G401 (cell line): ENCODE measurements around the gene KRT6A. TPM values are rescaled to one million over a fixed set of nuclear protein-coding genes. Genes with fewer than 3 reads are reported as not detected.
A peak's percentile ranks its signal among the peaks of the same experiment; 100 is the strongest.
"Not testable (repeated sequence)": the region's sequence is repeated elsewhere in the genome, so short reads cannot be mapped to it uniquely, and the experiment has no call there.

Experiments
- DNase-seq: peaks from one replicate; pipeline ENCODE4 v3.0.0-alpha.2; 2015; ENCODE audit warnings: low spot score
- in situ Hi-C: cut with HindIII; loops from 2 replicates; pipeline ENCODE4 v1.10.0; 2016; ENCODE audit warnings: low sequenced_read_pairs, mixed read lengths
- total RNA-seq: library from RNA; depleted of rRNA; stranded (reverse); fragments of >200 nt; shearing (Covaris generic); gene quantifications from 2 replicates; pipeline ENCODE4 v1.2.3, GENCODE V29; 2014

Gene KRT6A
- total RNA-seq, 1 experiment from 2014 or later: not detected

DNA sequence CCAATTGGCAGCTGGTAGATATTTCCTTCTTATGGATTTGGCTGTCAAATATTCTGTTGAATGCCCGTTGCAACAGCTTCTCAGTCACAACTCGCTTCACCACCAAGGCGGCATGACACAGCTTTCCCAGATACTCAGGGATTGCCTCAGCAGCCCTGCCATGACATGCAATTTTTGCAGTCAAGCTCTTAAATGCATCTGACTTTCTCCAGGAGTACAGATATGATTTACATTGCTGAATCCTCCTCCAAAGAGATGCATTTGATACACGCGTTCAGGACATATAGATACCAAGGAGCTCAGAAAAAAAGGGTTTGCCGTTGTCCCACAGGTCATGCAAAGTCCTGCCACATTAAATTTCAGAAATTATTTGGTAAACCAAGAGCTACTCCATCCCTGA lies 20.7 kb upstream of the KRT6A start:
- no peak for DNase-seq
- in situ Hi-C loops: no loop called here

DNA sequence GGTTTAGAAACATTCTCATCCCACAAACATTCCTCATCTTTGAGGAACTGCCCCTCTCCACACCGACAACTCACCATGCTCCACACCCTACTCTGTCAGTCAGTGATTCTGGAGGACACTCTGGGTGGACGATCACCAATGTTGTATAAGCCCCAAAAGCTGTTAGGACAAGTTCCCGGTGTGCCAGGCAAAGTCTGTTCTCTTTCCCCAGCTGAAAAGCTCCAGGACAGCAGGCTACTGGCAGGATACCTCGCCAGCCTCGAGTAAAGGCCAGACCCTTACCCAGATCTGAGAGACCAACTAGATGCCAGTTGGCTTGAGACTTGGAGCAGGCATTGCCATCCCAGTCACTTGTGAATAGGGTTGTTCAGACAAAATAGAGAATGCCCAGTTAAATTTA lies 15.2 kb upstream of the KRT6A start:
- in situ Hi-C loops: no loop called here
- no peak for DNase-seq

DNA sequence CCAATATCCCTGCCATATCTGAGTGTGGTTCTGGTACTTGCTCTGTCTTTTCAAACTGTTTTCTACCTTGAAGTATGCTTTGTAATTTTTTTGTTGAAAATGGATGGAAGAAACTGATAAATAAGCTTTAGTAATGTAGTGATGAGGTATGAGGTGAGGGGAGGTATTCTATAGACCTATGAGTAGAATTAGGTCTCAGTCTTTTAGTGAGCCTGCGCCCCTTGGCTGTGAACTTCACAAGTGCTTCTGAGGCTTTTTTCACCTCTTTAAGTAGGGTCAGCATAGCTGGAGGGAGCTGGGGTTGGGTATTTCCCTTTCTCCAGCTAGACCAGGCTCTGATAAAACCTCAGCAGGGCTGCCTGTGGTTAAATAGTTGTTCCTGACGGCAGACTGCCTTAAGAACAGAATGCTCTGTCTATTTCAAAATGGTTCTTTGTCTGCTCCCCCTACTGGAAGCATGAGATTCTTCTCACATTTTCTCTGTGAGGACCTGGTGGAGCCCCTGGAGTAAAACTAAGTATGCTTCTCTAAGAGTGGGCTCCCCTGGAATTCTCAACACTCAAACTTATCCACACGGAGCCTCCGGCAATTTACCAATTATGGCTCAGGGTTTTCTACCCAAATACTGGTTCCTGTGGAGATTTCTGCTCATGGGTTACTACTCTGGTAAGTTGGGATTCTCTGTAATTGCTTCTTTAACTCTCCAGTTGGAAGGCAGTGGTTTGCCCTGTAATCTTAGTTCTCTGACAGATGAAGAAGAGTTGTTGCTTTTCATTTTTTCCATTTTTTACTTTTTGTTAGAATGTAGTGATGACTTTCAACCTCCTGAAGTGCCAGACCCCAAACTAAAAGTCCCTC lies 14.0 kb upstream of the KRT6A start:
- DNase-seq: peak; percentile 3
- in situ Hi-C loops: no loop called here

DNA sequence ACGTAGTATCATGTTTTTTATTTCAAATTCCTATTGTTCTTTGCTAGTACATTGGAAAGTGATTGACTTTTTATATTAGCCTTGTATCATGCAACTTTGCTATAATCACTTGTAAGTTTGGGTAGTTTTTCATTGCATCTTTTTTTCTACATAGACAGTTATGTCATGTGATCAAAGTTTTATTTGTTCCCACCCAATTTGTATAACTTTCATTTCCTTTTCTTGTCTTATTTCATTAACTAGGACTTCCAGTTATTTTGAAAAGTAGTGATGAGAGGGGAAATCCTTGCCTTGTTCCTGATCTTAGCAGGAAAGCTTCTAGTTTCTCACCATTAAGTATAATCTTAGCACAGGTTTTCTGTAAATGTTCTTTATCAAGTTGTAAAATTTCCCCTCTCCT lies 9.8 kb upstream of the KRT6A start:
- DNase-seq: no peak
- in situ Hi-C loops: no loop called here

DNA sequence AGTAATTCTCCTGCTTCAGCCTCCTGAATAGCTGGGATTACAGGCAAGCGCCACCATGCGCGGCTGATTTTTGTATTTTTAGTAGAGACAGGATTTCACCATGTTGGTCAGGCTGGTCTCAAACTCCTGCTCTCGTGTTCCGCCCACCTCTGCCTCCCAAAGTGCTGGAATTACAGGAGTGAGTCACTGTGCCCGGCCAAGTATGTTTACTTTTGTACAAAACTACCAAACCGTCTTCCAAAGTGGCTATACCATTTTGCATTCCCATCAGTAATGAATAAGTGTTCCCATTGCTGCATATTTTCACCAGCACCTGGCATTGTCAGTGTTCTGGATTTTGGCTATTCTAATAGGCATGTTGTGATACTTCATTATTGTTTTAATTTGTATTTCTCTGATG lies 8.4 kb upstream of the KRT6A start:
- in situ Hi-C loops: no loop called here
- DNase-seq: no peak

DNA sequence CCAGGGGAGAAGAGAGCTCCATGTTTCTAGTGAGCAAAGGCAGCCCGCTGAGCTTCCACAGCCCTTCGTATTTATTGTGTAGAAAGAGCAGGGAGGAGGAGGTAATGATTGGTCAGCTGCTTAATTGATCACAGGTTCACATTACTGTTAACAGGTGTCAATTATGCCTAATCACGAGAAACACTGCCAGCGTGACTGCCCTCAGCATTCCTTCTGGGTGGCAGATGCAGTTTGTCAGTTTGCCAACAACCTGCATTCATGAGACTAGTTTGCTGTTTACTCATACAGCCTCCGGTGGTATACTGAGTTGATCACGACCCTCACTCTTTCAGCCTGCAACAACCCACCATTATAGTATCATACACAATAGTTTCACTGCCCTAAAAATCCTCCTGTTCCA lies 7.5 kb upstream of the KRT6A start:
- DNase-seq, in situ Hi-C loops: not testable (repeated sequence)

DNA sequence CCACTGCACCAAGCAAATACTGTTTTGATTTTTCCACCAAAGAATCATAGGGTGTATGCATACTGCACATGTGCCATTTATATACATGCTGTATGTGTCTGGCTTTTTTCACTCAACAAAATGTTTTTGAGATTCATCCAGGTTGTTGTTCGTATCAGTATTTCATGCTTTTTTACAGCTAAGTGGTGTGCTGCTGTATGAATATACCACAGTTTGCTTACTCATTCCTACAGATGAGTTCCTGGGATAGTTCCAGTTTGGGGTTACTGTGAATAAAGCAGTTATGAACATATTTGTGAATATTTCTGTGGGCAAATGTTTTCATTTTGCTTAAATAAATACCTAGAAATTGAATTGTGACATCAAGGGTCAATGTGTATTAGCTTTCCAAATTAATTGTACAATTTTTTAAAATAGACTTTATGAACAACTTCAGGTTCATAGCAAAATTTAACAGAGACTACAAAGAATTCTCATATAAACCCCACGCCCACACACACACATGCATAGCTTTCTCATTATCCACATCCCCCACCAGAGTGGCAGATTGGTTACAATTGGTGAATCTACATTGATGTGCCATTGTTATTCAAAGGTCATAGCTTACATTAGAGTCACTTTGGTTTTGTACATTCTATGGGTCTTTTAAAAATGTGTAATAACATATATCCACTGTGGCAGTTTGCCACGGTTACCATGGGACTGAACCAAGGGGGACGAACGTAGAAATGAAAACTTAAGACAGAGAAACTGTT lies 6.9 kb upstream of the KRT6A start:
- in situ Hi-C loops: no loop called here
- no peak for DNase-seq

DNA sequence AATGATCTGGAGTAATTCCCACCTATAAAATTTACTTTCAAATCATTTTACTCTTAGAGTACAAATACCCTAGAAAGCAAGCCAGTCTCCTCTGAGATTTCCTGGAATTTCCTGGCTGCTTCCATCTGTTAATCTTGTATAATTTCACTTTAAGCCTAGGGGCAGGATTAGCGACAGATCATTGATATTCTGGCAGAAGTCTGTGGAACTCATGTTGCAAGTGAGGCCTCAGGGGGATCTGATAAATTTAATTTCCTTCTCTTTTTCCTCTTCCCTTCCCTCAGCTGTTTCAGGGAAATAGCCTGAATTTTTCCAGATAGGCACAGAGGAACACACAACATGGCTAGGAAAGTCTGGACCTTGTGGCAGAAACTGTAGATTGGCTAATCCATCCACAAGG lies 5.9 kb upstream of the KRT6A start:
- in situ Hi-C loops: no loop called here
- no peak for DNase-seq

DNA sequence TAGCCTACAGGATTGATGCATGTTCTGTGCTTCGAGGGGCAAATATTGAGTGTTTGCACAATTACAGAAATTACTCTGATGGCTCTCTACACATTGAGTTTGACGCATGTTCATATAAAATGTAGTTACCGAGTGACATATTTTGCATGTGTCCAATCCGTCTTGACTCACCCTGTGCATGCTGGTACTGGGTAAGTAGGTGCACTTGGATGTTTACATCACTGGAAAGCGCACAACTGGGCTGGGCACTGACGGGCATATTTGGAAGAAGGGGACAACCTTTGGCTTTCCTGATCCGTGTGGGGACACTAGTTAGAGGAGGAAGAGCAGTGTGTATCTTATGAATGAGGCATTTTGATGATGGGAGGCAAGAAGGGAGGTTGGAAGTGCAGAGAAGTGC lies 4.9 kb upstream of the KRT6A start:
- no peak for DNase-seq
- in situ Hi-C loops: no loop called here

DNA sequence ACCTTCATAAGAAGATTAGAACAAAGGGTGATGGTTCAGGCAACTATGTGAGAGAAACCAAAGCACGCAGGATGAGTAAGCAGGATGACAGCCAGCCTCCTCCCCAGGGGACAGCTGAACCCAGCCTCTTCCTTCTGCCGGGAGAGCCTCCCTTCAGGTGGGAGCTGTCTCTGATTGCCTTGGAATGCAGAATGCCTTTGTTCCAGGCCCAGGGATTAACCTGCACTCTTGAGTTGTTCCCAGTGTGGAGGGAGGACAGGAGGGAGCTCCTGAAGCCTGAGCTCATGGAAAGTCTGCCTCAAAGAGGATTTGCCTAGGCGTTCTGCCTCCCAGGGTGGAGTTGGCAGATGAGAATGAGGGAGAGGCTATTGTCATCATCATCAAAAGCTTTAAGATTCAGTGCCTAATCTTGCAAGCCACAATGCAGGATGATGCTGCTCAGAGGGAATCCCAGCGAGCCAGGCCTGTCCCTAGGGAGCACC lies 3.6 kb upstream of the KRT6A start:
- in situ Hi-C loops: no loop called here
- no peak for DNase-seq

DNA sequence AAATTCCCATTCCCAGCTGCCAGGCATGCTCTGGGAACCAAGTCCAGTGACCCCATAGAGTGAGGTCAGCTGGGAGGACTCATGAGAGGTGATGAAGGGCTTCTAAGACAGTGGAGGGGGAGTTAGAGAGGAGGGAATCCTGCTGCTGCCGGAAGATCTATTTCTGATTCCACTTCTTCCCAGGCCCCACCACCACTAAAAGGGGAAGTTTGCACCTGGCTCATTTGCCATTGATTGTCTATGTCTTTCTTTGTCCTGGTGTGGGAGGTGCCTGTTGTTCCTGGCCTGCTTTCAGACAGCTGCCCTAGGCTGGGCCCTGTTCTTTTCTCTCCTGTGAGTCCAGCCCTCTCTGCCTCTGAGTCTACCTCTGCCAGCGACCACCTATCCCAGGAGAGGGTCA lies 3.0 kb upstream of the KRT6A start:
- DNase-seq: no peak
- in situ Hi-C loops: no loop called here

DNA sequence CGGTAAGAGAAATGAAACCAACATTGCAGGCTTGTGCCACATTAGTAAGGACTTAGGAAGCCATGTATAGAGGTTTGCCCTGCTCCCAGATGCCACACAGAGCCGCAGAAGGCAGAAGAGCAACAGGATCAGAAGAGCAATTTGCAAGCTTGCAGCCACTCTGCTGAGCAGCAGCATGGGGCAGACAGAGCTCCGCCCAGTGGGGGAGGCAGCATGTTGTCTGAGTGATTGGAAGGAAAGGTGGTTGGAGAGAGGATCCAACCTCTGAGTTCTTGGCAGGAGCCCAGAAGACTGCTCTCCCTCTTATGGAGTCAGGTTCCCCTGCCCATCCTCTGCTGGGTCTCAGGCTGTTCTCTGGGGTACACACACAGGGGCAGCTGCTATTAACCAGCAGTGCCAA lies 2.3 kb upstream of the KRT6A start:
- DNase-seq: peak; percentile 30

DNA sequence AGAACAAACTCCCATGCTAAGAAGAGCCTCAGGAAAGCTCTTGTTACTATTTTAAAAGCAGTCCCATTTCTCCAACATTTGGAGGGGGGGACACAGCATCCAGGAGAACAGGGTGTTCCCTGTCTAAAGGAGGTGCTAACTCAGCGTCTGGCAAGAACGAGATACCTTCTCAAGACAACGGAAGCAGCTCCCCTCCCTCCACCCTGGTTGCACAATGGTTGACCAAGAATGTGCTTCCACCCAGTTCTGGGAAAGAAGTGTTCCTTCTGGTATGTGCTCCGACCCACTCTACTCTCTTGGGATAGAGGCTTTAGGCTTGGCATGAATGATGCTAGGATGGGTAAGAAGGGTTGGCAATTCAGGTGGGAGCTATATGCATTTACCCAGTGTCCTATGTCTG lies 1.5 kb upstream of the KRT6A start:
- no peak for DNase-seq
- in situ Hi-C loops: no loop called here

More for the DNA sequence above, 2.3 kb upstream of the KRT6A start:
- in situ Hi-C loops: no loop called here

DNA sequence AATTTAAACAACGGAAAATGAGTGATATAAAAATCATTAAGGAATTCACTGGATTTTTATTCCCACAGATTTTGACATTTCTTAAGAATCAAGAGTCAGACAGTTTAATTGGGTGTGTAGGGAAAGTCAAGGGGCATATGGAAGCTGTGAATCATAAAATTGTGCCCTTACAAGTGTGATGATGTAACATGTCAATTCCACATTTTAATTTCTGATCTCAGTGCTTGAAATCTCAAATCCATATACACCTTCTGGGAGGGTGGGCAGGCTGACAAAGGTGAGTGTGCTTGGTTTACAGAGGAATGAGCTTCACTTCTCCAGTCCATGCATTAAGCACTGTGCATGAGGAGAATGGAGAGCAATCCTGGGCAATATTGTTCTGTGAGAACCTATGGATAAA lies 1.0 kb upstream of the KRT6A start:
- DNase-seq: no peak
- in situ Hi-C loops: no loop called here

DNA sequence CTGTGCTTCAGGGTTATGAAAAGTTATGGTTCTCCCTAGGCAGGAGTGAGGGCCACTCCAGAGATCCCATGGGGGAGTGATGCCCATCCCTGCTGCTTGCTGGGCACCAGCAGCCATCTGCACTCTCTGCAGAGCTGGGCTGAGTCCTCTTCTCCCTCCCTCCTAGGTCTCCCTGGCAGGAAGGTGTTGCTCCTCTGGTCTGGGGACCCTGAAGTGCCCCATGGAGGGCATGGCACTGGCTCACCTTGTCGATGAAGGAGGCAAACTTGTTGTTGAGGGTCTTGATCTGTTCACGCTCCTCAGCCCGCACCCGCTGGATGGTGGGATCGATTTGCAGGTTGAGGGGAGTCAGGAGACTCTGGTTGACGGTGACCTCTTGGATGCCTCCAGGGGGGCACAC lies 652 bp downstream of the KRT6A start:
- in situ Hi-C loops, DNase-seq: not testable (repeated sequence)

DNA sequence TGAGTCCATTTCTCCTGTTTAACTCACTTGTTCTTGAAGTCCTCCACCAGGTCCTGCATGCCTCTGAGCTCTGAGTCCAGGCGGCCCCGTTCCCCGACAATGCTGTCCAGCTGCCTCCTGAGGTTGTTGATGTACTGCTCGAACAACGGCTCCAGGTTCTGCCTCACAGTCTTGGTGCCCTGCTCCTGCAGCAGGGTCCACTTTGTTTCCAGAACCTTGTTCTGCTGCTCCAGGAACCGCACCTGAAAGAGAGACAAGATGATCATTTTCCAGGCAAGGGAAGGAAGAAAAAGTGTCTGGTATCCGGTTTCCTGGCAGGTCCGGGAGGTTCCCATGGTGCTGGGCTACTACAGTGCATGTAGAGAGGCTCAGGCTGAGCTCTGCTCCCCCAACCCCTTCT lies 1.6 kb downstream of the KRT6A start:
- in situ Hi-C loops, DNase-seq: not testable (repeated sequence)

DNA sequence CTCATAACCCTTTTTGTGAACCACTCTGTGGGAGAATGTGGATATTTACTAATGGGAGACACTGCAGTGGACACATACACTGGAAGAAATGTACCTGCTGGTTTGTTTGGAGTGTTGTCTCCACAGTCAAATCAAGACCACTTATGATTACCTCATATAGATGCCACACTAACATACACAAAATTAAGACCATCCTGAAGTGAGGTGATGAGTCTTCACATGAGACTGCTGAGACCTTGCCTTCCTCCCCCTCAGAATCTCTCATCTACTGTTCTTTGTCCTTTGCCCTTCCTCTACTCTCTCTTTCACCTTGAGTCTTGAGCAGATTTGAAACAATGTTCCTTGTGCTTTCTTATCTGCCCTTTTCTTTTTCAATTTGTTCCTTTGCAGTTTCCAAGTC lies 4.3 kb downstream of the KRT6A start:
- no peak for DNase-seq
- in situ Hi-C loops: no loop called here

DNA sequence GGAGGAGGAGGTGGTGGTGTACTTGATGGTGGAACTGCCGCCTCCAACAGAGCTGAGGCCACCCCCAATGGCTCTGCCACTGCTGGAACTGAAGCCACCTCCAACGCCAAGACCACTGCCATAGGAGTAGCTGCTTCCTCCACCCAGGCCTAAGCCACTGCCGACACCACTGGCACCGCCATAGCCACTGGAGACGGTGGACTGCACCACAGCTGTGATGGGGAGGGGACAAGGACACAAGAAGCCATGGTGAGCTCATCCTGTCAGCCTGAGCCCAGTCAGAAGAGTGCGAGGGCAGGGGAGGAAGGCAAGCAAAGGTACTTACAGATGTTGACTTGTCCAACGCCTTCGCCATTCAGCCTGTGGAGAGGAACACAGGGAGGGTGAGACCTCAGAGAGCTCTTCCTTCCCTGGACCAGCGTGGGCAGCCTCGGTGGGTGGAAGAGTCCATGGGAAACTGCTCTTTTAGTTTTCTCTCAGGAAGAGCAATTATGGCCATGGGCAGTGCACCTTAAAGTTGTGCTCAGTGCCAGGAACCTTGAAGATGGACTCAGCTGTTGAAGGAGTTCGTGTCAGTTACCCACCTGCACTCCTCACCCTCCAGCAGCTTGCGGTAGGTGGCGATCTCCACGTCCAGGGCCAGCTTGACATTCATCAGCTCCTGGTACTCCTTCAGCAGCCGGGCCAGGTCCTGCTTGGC lies 5.2 kb downstream of the KRT6A start:
- in situ Hi-C loops: not testable (repeated sequence)

DNA sequence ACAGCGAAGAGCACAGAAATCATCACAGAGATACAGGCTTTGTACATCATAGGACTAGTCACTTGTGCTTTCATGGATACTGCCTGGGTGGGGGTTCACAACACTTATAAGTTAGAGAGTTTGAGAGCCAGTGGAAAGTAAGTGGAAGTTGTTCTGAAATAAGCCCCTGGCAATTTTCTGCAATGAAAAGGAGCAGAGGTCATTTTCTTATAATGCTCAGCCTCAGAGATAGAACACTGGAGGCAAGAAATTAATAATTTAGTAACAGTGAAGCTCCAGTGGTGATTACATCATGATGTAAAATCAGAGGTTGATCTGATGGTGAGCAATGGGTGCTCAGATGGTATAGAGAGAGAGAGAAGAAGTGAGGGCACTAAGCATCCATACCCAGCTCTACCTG lies 5.8 kb downstream of the KRT6A start:
- in situ Hi-C loops: no loop called here
- DNase-seq: no peak

More for the DNA sequence above, 5.2 kb downstream of the KRT6A start:
- DNase-seq: not testable (repeated sequence)
